GM18505 (cell line): Measurements from ENCODE around the gene CADPS2.
"Not testable (repeated sequence)": the region's sequence is repeated elsewhere in the genome, so short reads cannot be mapped to it uniquely, and the experiment has no call there.

Experiments used
- ATAC-seq: cut with Tn5 transposase; IDR thresholded peaks from one replicate; pipeline ENCODE4 v1.9.1; 2021; ENCODE audit not compliant: unreplicated experiment
- POLR2A ChIP-seq: IDR thresholded peaks from 4 replicates; pipeline ENCODE4 v1.6.1; 2011; ENCODE audit warnings: borderline replicate concordance; ENCODE audit not compliant: insufficient read depth, insufficient read length; ENCODE audit errors: extremely low read depth

Gene CADPS2

GRCh38 chr7:122638459-122638858 is 247.8 kb downstream of the CADPS2 start:
- no peak for ATAC-seq
- no peak for TF ChIP-seq POLR2A

GRCh38 chr7:122637784-122638183 is 248.5 kb downstream of the CADPS2 start:
- no peak for ATAC-seq
- no peak for TF ChIP-seq POLR2A

GRCh38 chr7:122635481-122635880 is 250.8 kb downstream of the CADPS2 start:
- not testable (repeated sequence) for ATAC-seq

- TF ChIP-seq POLR2A: no peak
- ATAC-seq: no peak
Measured at GRCh38 chr7:122633472-122633871, 252.8 kb downstream of the CADPS2 start.

- ATAC-seq: no peak
- no peak for TF ChIP-seq POLR2A
Measured at GRCh38 chr7:122632238-122632637, 254.0 kb downstream of the CADPS2 start.

GRCh38 chr7:122629412-122629953 is 256.8 kb downstream of the CADPS2 start:
- no peak for TF ChIP-seq POLR2A
- ATAC-seq: no peak

- no peak for ATAC-seq
- no peak for TF ChIP-seq POLR2A
Measured at GRCh38 chr7:122628651-122629411, 257.4 kb downstream of the CADPS2 start.

- no peak for TF ChIP-seq POLR2A
Measured at GRCh38 chr7:122626785-122627184, 259.5 kb downstream of the CADPS2 start.

GRCh38 chr7:122622682-122623081 is 263.6 kb downstream of the CADPS2 start:
- no peak for TF ChIP-seq POLR2A
- ATAC-seq: no peak

More at GRCh38 chr7:122626785-122627184, 259.5 kb downstream of the CADPS2 start:
- no peak for ATAC-seq

- TF ChIP-seq POLR2A: no peak
- ATAC-seq: no peak
Measured at GRCh38 chr7:122619664-122620063, 266.6 kb downstream of the CADPS2 start.

- ATAC-seq: no peak
- no peak for TF ChIP-seq POLR2A
Measured at GRCh38 chr7:122618585-122619189, 267.6 kb downstream of the CADPS2 start.

- ATAC-seq: no peak
- no peak for TF ChIP-seq POLR2A
Measured at GRCh38 chr7:122616951-122617350, 269.3 kb downstream of the CADPS2 start.

- no peak for TF ChIP-seq POLR2A
- ATAC-seq: no peak
Measured at GRCh38 chr7:122605929-122606328, 280.3 kb downstream of the CADPS2 start.

- ATAC-seq: no peak
- no peak for TF ChIP-seq POLR2A
Measured at GRCh38 chr7:122604251-122604650, 282.0 kb downstream of the CADPS2 start.
